Measurements from ENCODE around the gene CTRB2.

DNA sequence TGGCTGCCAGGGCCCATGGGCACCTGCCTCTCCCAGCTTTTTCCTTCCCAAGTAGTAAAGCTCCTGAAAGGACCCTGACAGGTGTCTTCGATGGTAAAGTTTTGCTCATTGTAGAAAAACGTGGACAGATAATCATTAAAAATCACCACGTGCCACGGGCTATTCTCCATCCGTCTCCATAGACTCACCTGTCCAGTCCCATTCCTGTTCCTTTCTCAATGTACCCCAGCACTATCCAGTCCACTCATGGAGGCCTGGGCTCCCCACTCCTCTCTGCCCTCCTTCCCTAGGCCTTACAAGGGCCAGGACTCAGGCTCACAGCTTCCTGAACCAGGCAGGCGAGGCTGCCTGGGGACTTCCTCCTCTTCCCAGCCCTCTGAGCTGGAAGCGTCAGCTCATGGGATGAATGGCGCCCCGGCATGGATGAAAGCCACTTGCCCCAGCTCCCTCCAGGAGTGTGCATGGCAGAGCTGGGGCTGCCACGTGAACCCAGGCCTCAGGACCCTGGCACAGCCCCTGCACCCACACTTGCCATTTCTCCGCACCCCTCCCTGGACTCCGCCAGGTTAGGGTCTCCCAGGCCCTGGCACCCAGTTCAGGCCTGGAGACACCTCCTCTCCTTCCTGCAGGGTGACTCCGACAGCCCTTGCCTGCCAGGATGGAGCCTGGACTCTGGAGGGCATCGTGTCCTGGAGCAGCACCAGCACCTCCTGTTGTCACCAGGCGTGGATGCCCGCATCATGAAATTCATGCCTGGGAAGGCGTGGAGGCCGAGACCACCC is 20.6 kb upstream of the CTRB2 start:
- no peak for TF ChIP-seq EZH2phosphoT487 (IDR thresholded peaks at IDR 0.05)
- TF ChIP-seq EZH2 (IDR thresholded peaks at IDR 0.05): no peak
- TF ChIP-seq, protein P1, sequence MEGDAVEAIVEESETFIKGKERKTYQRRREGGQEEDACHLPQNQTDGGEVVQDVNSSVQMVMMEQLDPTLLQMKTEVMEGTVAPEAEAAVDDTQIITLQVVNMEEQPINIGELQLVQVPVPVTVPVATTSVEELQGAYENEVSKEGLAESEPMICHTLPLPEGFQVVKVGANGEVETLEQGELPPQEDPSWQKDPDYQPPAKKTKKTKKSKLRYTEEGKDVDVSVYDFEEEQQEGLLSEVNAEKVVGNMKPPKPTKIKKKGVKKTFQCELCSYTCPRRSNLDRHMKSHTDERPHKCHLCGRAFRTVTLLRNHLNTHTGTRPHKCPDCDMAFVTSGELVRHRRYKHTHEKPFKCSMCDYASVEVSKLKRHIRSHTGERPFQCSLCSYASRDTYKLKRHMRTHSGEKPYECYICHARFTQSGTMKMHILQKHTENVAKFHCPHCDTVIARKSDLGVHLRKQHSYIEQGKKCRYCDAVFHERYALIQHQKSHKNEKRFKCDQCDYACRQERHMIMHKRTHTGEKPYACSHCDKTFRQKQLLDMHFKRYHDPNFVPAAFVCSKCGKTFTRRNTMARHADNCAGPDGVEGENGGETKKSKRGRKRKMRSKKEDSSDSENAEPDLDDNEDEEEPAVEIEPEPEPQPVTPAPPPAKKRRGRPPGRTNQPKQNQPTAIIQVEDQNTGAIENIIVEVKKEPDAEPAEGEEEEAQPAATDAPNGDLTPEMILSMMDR (IDR thresholded peaks at IDR 0.05): no peak

Data from neural progenitor cell (in vitro differentiated cells).